Progenitor cell of endocrine pancreas (in vitro differentiated cells): ENCODE measurements around the gene CRTC3. TPM values are rescaled to one million over a fixed set of nuclear protein-coding genes. Genes with fewer than 3 reads are reported as not detected.

ENCODE experiments used
- DNase-seq: peaks from one replicate; pipeline ENCODE4 v3.0.0; 2021; ENCODE audit warnings: low spot score; ENCODE audit not compliant: unreplicated experiment
- H3K27ac Mint-ChIP-seq: 2 replicates; pipeline ENCODE4 v1.8.0; 2021; ENCODE audit warnings: mild to moderate bottlenecking, moderate library complexity, mixed read lengths
- H3K27me3 Mint-ChIP-seq: 2 replicates; pipeline ENCODE4 v1.8.0; 2021; ENCODE audit warnings: mixed read lengths
- H3K36me3 Mint-ChIP-seq: 2 replicates; pipeline ENCODE4 v1.8.0; 2022; ENCODE audit warnings: mixed read lengths; ENCODE audit not compliant: insufficient read depth
- H3K4me1 Mint-ChIP-seq: 2 replicates; pipeline ENCODE4 v1.8.0; 2021; ENCODE audit warnings: low read depth, mixed read lengths
- H3K4me3 Mint-ChIP-seq: 2 replicates; pipeline ENCODE4 v1.8.0; 2021; ENCODE audit warnings: low read depth, mild to moderate bottlenecking, moderate library complexity, mixed read lengths
- H3K9me3 Mint-ChIP-seq: 2 replicates; pipeline ENCODE4 v1.8.0; 2021; ENCODE audit warnings: low read depth, mixed read lengths
- CTCF ChIP-seq: fragments of 200-600 bp; sonication (generic); IDR thresholded peaks from one replicate; pipeline ENCODE4 v1.5.0; 2021; ENCODE audit warnings: antibody characterized with exemption, mild to moderate bottlenecking; ENCODE audit not compliant: unreplicated experiment
- total RNA-seq: library from RNA; stranded (reverse); gene quantifications from 2 replicates; pipeline ENCODE4 v1.2.1, GENCODE V29; 2021

Gene CRTC3
- total RNA-seq, 1 donor from 2014 or later: 34.6 TPM

DNA sequence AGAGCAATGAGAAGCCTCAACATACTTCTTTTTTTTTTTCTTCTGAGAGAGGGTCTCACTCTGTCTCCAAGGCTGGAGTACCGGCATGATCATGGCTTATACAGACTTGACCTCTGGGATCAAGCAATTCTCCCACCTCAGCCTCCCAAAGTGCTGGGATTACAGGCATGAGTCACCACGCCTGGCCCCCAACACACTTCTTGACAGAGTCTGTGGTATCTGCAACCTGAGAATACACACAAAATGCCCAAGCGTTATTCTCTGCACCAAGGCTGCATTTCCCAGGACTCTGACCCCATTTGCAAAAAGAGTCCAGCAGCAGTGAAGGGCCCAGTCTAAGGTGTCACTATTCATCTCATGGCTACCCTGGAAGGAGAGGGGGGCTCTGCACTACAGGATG is 144.8 kb downstream of the CRTC3 start:
- Mint-ChIP-seq H3K27ac (no peak overlapping the region), H3K36me3 (peaks cover 6% of the 10 kb centered on the region), H3K9me3 (peaks cover 4% of the 10 kb centered on the region), H3K4me3 (no peak overlapping the region), H3K4me1 (no peaks in the 10 kb centered on the region), H3K27me3 (peaks cover 9% of the 10 kb centered on the region)
- TF ChIP-seq CTCF: no peak
- no peak for DNase-seq

DNA sequence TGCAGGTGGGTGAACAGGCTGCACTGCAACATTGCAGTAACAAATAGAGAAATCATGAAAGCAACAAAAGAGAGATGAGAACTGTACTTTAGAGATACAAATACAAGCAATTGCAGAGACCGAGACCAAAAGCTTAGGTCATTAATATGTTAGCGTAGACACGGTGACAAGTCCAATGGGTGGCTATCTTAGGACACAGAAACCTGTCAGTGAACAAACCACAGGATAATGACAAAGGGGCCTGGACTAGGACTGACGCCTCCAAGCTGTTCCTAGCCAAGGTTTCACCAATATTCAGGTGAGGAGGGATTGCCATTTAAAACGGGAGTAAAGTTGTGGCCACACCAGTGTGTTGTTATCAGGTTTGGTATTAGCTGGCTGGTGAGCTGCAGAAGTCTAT is 145.7 kb downstream of the CRTC3 start:
- peaks cover 6% of the 10 kb centered on the region for H3K36me3 Mint-ChIP-seq
- TF ChIP-seq CTCF: no peak
- H3K27me3 Mint-ChIP-seq: peaks cover 9% of the 10 kb centered on the region
- no peaks in the 10 kb centered on the region for H3K4me1 Mint-ChIP-seq
- H3K27ac Mint-ChIP-seq: no peak overlapping the region
- H3K9me3 Mint-ChIP-seq: peaks cover 4% of the 10 kb centered on the region
- DNase-seq: no peak
- H3K4me3 Mint-ChIP-seq: no peak overlapping the region

GRCh38 chr15:90677807-90678790 is 148.4 kb downstream of the CRTC3 start:
- no peaks in the 10 kb centered on the region for H3K4me1 Mint-ChIP-seq
- no peak overlapping the region for H3K27ac Mint-ChIP-seq
- H3K9me3 Mint-ChIP-seq: peaks cover 4% of the 10 kb centered on the region
- H3K4me3 Mint-ChIP-seq: no peak overlapping the region
- no peak for TF ChIP-seq CTCF
- DNase-seq: no peak
- H3K27me3 Mint-ChIP-seq: peaks cover 5% of the 10 kb centered on the region
- H3K36me3 Mint-ChIP-seq: peaks cover 6% of the 10 kb centered on the region

- Mint-ChIP-seq H3K9me3 (peaks cover 4% of the 10 kb centered on the region), H3K4me1 (no peaks in the 10 kb centered on the region), H3K27ac (no peak overlapping the region), H3K4me3 (no peak overlapping the region), H3K36me3 (peaks cover 3% of the 10 kb centered on the region), H3K27me3 (peaks cover 3% of the 10 kb centered on the region)
- no peak for DNase-seq
- no peak for TF ChIP-seq CTCF
These were observed 150.2 kb downstream of the CRTC3 start for GRCh38 chr15:90679959-90680358.

- TF ChIP-seq CTCF: no peak
- Mint-ChIP-seq H3K36me3 (peaks cover 3% of the 10 kb centered on the region), H3K4me3 (no peak overlapping the region), H3K4me1 (no peaks in the 10 kb centered on the region), H3K27me3 (peaks cover 3% of the 10 kb centered on the region), H3K27ac (no peak overlapping the region), H3K9me3 (peaks cover 4% of the 10 kb centered on the region)
- no peak for DNase-seq
These were observed 150.7 kb downstream of the CRTC3 start for GRCh38 chr15:90680371-90680935.
